Cerebellar nuclear complex (tissue), 1 donor: ENCODE measurements around the gene FCMR.

Experiments used
- DNase-seq, 2 experiments: peaks; one replicate each; lab custom pipeline; 2025; lab: John Stamatoyannopoulos, UW

Gene FCMR

GRCh38 chr1:206921772-206922265 lies at the start of gene FCMR:
Gene FCMR, minus strand, starts transcription at chr1:206921941. Its CDS starts 87 bp downstream, at chr1:206921854.
- no peak for DNase-seq

GRCh38 chr1:206971029-206971655 lies 49.4 kb upstream of the FCMR start:
- no peak for DNase-seq

- DNase-seq: no peak
Observed at GRCh38 chr1:206970446-206970845, 48.7 kb upstream of the FCMR start, which contains the start of gene FCAMR. Gene FCAMR, minus strand, starts transcription at chr1:206970460. Its CDS starts 335 bp downstream, at chr1:206970125.

- DNase-seq: no peak
Observed at GRCh38 chr1:206969090-206969489, 47.3 kb upstream of the FCMR start.

- no peak for DNase-seq
Observed at GRCh38 chr1:206967096-206967849, 45.5 kb upstream of the FCMR start.

- no peak for DNase-seq
Observed at GRCh38 chr1:206965781-206966180, 44.0 kb upstream of the FCMR start.

GRCh38 chr1:206963740-206964139 lies 42.0 kb upstream of the FCMR start:
- no peak for DNase-seq

GRCh38 chr1:206963119-206963712 lies 41.5 kb upstream of the FCMR start:
- DNase-seq: no peak

- DNase-seq: no peak
Observed at GRCh38 chr1:206962272-206962671, 40.5 kb upstream of the FCMR start.

GRCh38 chr1:206961668-206962067 lies 39.9 kb upstream of the FCMR start:
- DNase-seq: no peak

- no peak for DNase-seq
Observed at GRCh38 chr1:206960676-206961386, 39.1 kb upstream of the FCMR start.

GRCh38 chr1:206958144-206958543 lies 36.4 kb upstream of the FCMR start:
- DNase-seq: no peak

- DNase-seq: no peak
Observed at GRCh38 chr1:206957639-206958038, 35.9 kb upstream of the FCMR start.

GRCh38 chr1:206955476-206956451 lies 34.0 kb upstream of the FCMR start:
- DNase-seq: no peak

GRCh38 chr1:206954459-206955342 lies 33.0 kb upstream of the FCMR start:
- no peak for DNase-seq

- no peak for DNase-seq
Observed at GRCh38 chr1:206953626-206954025, 31.9 kb upstream of the FCMR start.

GRCh38 chr1:206953126-206953525 lies 31.4 kb upstream of the FCMR start:
- DNase-seq: no peak

GRCh38 chr1:206952171-206952570 lies 30.4 kb upstream of the FCMR start:
- DNase-seq: no peak

- DNase-seq: no peak
Observed at GRCh38 chr1:206951318-206952100, 29.8 kb upstream of the FCMR start.
